Memory B cell (primary cell): ENCODE data around the gene AP2A2.

Experiments used
- ATAC-seq: fragments of 150-1000 bp; cut with Tn5 transposase; 2 replicates; pipeline ENCODE4 v1.10.0; 2021; ENCODE audit warnings: low read depth, mild to moderate bottlenecking, moderate library complexity
- DNase-seq, 2 donors: peaks; one replicate each; pipeline ENCODE4 v3.0.0; 2022; ENCODE audit warnings: low spot score in 2 of 2
- H3K27ac Mint-ChIP-seq: one replicate; pipeline ENCODE4 v1.8.0; 2022; ENCODE audit warnings: mild to moderate bottlenecking, moderate library complexity, mixed read lengths
- H3K27me3 Mint-ChIP-seq: one replicate; pipeline ENCODE4 v1.8.0; 2022; ENCODE audit warnings: mixed read lengths
- H3K36me3 Mint-ChIP-seq: one replicate; pipeline ENCODE4 v1.8.0; 2022; ENCODE audit warnings: mild to moderate bottlenecking, mixed read lengths
- H3K4me1 Mint-ChIP-seq: one replicate; pipeline ENCODE4 v1.8.0; 2022; ENCODE audit warnings: mixed read lengths
- H3K4me3 Mint-ChIP-seq: one replicate; pipeline ENCODE4 v1.8.0; 2022; ENCODE audit warnings: mild to moderate bottlenecking, moderate library complexity, mixed read lengths
- H3K9me3 Mint-ChIP-seq: one replicate; pipeline ENCODE4 v1.8.0; 2022; ENCODE audit warnings: mixed read lengths

AP2A2 gene

GRCh38 chr11:924406-925157, 1.1 kb upstream of the AP2A2 start:
- Mint-ChIP-seq H3K27ac (no peak overlapping the region), H3K4me1 (peaks cover 8% of the 10 kb centered on the region), H3K27me3 (no peaks in the 10 kb centered on the region), H3K4me3 (no peak overlapping the region), H3K9me3 (no peaks in the 10 kb centered on the region), H3K36me3 (no peaks in the 10 kb centered on the region)
- DNase-seq, result no peak
- ATAC-seq, result no peak

- H3K4me1 Mint-ChIP-seq, result peaks cover 8% of the 10 kb centered on the region
- DNase-seq (no peak), ATAC-seq (no peak)
- no peak overlapping the region for H3K4me3 Mint-ChIP-seq
- H3K27ac Mint-ChIP-seq, result no peak overlapping the region
- H3K9me3 Mint-ChIP-seq, result no peaks in the 10 kb centered on the region
- no peaks in the 10 kb centered on the region for H3K27me3 Mint-ChIP-seq
- no peaks in the 10 kb centered on the region for H3K36me3 Mint-ChIP-seq
Observed at GRCh38 chr11:925158-925495, 543 bp upstream of the AP2A2 start.

DNA sequence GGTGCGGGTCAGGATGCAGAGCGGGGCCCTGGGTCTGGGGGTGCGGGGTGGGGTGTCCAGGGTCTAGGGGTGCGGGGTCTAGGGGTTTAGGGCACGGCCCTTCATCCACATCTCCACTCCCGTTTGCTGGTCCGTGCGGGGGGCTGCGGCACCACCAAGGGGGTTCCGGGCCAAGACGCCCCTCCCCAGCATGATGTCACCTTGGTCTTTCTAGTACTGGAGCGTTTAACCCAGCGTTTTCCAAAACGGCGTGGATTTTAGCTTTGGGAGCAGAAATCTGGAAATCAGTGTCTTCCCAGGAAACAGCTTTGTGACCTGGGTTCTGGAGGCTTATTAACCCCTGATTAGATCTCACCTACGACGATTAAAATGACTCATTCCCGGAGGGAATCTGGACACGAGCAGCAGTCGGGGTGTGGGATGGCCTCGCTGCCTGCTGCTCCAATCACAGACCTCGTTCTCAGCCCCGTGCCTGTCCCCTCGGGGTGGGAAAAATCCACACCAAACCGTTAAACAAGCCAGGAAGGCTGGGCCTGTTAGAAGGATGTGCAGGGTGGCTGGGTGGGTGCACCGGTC, 759 bp downstream of the AP2A2 start:
- no peak for DNase-seq
- Mint-ChIP-seq H3K36me3 (peaks cover 3% of the 10 kb centered on the region), H3K9me3 (no peaks in the 10 kb centered on the region), H3K4me3 (peak overlapping the region; percentile 82), H3K27me3 (no peaks in the 10 kb centered on the region), H3K27ac (peak overlapping the region; percentile 63), H3K4me1 (peaks cover 16% of the 10 kb centered on the region)
- ATAC-seq, result no peak

DNA sequence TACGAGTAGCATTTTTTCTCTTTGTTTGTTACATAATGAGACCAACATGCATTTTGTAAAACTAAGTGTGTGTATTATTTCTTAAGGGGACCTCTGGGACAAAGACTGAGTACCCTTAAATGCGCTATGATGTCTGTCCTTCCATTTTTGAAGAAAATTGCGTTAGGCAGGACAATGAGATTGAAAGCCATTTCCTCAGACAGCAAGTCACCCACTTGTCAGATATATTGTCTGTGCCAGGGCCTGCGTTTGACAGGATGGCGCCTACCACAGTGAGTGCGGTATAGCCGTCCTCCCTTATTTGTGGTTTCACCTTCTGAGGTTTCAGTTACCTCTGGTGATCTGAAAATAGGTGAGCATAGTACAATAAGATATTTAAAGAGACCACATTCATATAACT, 2.2 kb downstream of the AP2A2 start:
- Mint-ChIP-seq H3K27ac (no peak overlapping the region), H3K4me1 (peaks cover 21% of the 10 kb centered on the region), H3K27me3 (no peaks in the 10 kb centered on the region), H3K4me3 (no peak overlapping the region), H3K9me3 (no peaks in the 10 kb centered on the region), H3K36me3 (peaks cover 3% of the 10 kb centered on the region)
- ATAC-seq, result no peak
- DNase-seq, result no peak

DNA sequence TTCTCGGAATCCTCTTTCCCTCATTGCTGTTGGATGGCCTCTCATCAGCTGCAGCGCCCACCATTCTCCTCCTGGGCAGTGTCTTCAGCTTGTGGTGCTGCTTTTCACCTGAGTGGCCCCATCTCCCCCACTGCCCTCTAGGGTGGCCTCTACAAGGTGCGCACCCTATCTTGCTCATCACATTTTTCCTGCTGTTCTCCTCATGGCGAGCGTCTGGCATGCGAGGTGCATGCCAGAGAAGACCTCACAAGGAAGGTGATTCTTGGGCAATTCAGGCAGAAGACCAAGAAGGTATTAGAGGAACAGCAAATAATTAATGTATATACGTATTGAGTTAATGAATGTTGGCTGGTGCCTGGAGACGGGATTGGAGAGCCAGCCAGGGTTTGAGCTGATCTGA, 3.1 kb downstream of the AP2A2 start:
- peaks cover 3% of the 10 kb centered on the region for H3K36me3 Mint-ChIP-seq
- no peaks in the 10 kb centered on the region for H3K9me3 Mint-ChIP-seq
- no peak overlapping the region for H3K4me3 Mint-ChIP-seq
- no peak overlapping the region for H3K27ac Mint-ChIP-seq
- DNase-seq (no peak), ATAC-seq (no peak)
- H3K27me3 Mint-ChIP-seq, result no peaks in the 10 kb centered on the region
- peaks cover 28% of the 10 kb centered on the region for H3K4me1 Mint-ChIP-seq

DNA sequence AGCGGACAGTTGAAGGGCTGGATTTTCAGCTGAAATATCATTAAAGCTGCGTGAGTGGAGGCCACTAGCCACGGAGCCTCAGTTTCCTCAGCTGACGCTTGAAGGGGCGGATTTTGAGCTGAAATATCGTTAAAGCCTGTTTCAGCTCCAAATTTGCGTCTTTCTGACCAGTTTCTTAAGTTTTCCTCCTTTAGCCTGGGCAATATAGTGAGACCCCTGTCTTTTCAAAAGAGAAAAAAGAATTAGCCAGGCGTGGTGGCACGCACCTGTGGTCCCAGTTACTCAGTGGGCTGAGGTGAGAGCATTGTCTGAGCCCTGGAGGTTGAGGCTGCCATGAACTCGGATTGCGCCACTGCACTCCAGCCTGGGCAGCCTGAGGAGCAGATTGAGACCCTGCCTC, 3.7 kb downstream of the AP2A2 start:
- peaks cover 28% of the 10 kb centered on the region for H3K4me1 Mint-ChIP-seq
- DNase-seq (no peak), ATAC-seq (no peak)
- no peaks in the 10 kb centered on the region for H3K9me3 Mint-ChIP-seq
- H3K27ac Mint-ChIP-seq, result no peak overlapping the region
- no peaks in the 10 kb centered on the region for H3K27me3 Mint-ChIP-seq
- H3K4me3 Mint-ChIP-seq, result no peak overlapping the region
- peaks cover 3% of the 10 kb centered on the region for H3K36me3 Mint-ChIP-seq

GRCh38 chr11:931385-931784, 5.7 kb downstream of the AP2A2 start:
- H3K27ac Mint-ChIP-seq, result no peak overlapping the region
- H3K9me3 Mint-ChIP-seq, result no peaks in the 10 kb centered on the region
- DNase-seq (no peak), ATAC-seq (no peak)
- peaks cover 28% of the 10 kb centered on the region for H3K4me1 Mint-ChIP-seq
- H3K27me3 Mint-ChIP-seq, result no peaks in the 10 kb centered on the region
- H3K4me3 Mint-ChIP-seq, result no peak overlapping the region
- H3K36me3 Mint-ChIP-seq, result peaks cover 3% of the 10 kb centered on the region

DNA sequence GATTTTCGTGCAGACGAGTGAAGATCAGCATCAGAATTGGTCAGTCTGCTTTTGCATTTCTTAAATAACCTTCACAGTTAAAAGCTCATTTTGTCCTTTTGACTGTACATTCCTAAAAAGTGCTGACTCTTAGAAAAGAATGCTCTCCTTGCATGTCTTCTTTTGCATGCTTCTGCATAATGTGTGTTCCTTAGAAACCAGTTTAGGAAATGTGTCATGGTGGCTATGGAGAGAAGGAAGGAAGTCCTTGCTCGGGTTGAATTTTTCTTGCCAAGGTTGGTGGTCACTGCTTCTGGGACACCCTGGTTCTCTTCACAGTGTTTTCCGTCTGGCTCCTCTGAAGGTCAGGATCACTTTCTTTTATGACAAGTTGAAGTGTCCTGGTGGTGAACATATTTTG, 6.8 kb downstream of the AP2A2 start:
- ATAC-seq (no peak), DNase-seq (no peak)
- Mint-ChIP-seq H3K4me3 (no peak overlapping the region), H3K36me3 (peaks cover 3% of the 10 kb centered on the region), H3K9me3 (no peaks in the 10 kb centered on the region), H3K27me3 (no peaks in the 10 kb centered on the region), H3K27ac (no peak overlapping the region), H3K4me1 (peaks cover 25% of the 10 kb centered on the region)

DNA sequence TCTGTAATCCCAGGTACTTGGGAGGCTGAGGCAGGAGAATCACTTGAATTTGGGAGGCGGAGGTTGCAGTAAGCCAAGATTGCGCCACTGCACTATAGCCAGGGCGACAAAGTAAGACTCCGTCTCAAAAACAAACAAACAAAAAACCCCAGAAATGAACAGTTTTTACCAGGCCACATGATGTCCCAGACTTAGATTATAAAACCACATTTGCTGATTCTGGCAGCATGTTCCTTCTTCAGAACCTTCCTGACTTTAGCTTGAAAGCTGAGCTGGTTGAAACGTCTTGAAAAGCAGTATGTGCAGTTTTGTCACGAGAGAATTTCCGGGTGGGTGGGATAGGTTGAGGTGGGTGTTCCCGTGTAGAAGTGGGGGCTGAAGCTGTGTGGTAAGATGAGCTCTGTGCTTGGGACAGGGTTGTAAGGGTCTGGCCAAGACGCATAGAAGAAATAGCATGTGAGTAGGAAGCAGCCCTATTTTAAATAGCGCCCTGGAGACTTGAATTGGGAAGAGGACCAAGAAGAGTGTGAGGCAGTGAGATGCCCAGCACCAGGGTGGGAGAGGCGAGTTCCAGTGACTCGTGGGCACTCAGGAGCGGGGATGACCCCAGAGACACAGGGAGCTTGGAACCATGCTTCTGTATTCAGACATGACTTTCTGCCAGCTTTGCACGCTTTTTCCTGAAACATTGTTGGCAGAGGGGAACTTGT, 7.6 kb downstream of the AP2A2 start:
- no peak for DNase-seq
- Mint-ChIP-seq H3K4me1 (peaks cover 25% of the 10 kb centered on the region), H3K36me3 (peaks cover 3% of the 10 kb centered on the region), H3K27me3 (no peaks in the 10 kb centered on the region), H3K4me3 (no peak overlapping the region), H3K9me3 (no peaks in the 10 kb centered on the region), H3K27ac (peak overlapping the region; percentile 61)
- no peak for ATAC-seq

DNA sequence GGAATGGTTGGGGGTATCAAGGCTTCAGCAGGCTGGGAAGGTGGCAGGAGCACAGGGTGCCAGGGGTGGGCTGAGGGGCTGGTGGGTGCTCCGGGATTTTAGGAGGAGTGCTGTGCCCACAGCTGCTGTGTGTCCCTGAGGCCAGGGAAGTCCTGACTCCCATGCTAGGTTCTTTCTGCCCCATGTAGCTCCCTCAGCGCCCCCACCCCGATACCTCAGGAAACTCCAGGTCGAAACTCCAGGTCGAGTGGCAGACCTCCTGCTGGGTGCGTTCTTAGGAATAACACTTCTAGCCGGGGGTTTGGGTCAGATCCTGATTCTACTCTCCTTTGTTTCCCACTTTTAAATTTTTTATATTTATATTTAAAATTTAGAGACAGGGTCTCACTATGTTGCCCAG, 8.3 kb downstream of the AP2A2 start:
- ATAC-seq (no peak), DNase-seq (no peak)
- no peaks in the 10 kb centered on the region for H3K9me3 Mint-ChIP-seq
- H3K4me3 Mint-ChIP-seq, result no peak overlapping the region
- H3K36me3 Mint-ChIP-seq, result peaks cover 3% of the 10 kb centered on the region
- no peaks in the 10 kb centered on the region for H3K27me3 Mint-ChIP-seq
- H3K4me1 Mint-ChIP-seq, result peaks cover 22% of the 10 kb centered on the region
- H3K27ac Mint-ChIP-seq, result peak overlapping the region; percentile 61

DNA sequence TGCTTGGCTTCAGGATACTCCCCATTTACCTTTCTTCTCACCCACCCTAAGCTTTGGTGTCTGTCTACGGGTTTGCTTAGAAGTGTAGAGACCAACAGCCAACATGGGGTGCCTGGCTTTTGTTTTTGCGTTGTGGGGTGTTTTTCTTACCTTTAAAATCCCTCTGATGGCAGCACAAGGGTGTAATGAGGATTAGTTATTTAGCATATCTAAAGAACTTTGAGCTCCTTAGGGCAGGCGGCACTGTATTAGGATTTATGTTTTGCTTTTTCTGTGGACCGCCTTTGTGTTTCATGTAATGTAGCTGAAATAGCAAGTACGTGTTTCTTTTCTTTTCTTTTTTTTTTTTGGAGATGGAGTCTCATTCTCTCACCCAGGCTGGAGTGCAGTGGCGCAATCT, 8.9 kb downstream of the AP2A2 start:
- H3K36me3 Mint-ChIP-seq, result peaks cover 3% of the 10 kb centered on the region
- no peak for DNase-seq
- no peak overlapping the region for H3K4me3 Mint-ChIP-seq
- H3K4me1 Mint-ChIP-seq, result peaks cover 20% of the 10 kb centered on the region
- no peaks in the 10 kb centered on the region for H3K9me3 Mint-ChIP-seq
- no peak for ATAC-seq
- no peaks in the 10 kb centered on the region for H3K27me3 Mint-ChIP-seq
- no peak overlapping the region for H3K27ac Mint-ChIP-seq

- Mint-ChIP-seq H3K36me3 (peaks cover 4% of the 10 kb centered on the region), H3K4me1 (peaks cover 23% of the 10 kb centered on the region), H3K27me3 (no peaks in the 10 kb centered on the region), H3K27ac (no peak overlapping the region), H3K4me3 (no peak overlapping the region), H3K9me3 (no peaks in the 10 kb centered on the region)
- no peak for DNase-seq
- no peak for ATAC-seq
Observed at GRCh38 chr11:936199-936598, 10.5 kb downstream of the AP2A2 start.

DNA sequence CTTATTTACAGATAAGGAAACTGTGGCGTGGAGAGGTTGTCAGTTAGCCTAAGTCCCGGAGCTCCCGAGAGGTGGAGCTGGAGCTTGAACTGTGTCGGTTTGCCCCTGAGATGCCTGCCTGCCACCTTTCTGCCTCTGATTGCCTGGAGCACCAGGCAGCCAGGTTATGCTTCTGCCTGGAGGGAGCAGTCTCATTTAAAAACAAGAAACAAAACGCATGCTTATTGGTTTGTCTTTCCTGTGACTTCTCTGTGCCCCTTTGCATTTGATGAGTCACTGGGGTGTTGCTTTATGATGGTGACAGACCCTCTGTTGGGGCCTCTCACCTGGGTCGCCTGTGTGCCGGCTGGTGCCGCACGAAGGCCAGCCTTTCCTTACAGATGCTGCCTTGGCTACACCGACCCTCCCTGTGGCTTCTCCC, 12.2 kb downstream of the AP2A2 start:
- H3K4me3 Mint-ChIP-seq, result no peak overlapping the region
- no peak for ATAC-seq
- H3K36me3 Mint-ChIP-seq, result peaks cover 5% of the 10 kb centered on the region
- H3K27ac Mint-ChIP-seq, result no peak overlapping the region
- no peaks in the 10 kb centered on the region for H3K9me3 Mint-ChIP-seq
- peaks cover 19% of the 10 kb centered on the region for H3K4me1 Mint-ChIP-seq
- H3K27me3 Mint-ChIP-seq, result no peaks in the 10 kb centered on the region
- no peak for DNase-seq

- Mint-ChIP-seq H3K27ac (no peak overlapping the region), H3K4me1 (peaks cover 26% of the 10 kb centered on the region), H3K36me3 (peaks cover 24% of the 10 kb centered on the region), H3K27me3 (no peaks in the 10 kb centered on the region), H3K4me3 (no peak overlapping the region), H3K9me3 (no peaks in the 10 kb centered on the region)
- DNase-seq (no peak), ATAC-seq (no peak)
Observed at GRCh38 chr11:940496-941135, 14.9 kb downstream of the AP2A2 start.
